Measurements from ENCODE around the gene RNU1-4.

DNA sequence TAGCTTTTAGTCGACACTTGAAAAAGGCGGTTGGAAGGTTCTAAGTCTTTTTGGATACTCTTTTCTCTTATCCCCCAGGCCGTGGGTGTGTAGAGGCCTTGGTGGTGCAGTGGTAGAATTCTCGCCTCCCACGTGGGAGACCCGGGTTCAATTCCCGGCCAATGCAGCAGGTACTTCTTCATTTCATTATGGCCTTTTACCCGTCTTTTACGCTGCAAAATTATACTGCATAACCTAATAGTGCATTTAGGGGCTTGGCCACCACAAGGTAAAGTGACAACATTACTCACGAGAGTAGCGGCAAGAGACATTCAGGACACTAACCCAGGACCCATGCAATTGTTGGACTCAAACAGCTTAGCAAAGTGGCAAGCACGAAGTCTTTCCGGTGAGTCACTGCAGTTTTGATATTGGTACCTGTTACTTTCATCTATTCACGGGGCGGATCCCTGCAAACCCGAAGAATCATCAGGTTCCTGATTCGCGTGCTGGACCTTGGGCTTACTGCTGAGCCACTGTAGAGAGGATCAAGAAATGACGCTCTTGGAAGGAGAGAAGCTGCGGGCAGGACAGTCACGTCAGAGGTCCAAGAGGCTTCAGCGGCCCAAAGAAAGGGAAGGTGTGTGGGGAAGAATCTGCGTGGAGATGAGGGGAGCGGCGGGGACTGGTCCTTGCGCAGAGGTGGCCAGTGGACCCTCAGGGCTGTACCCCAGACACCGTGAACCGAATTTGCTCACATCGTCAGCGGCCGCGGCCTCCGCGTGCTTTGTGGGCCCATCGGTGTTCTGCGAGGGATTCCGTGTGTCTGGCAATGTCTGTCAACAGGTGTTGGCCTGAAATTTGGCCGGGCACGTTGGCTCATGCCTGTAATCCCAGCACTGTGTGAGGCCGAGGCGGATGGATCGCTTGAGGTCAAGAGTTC, 12.9 kb upstream of the RNU1-4 start:
- TF ChIP-seq, protein P1, sequence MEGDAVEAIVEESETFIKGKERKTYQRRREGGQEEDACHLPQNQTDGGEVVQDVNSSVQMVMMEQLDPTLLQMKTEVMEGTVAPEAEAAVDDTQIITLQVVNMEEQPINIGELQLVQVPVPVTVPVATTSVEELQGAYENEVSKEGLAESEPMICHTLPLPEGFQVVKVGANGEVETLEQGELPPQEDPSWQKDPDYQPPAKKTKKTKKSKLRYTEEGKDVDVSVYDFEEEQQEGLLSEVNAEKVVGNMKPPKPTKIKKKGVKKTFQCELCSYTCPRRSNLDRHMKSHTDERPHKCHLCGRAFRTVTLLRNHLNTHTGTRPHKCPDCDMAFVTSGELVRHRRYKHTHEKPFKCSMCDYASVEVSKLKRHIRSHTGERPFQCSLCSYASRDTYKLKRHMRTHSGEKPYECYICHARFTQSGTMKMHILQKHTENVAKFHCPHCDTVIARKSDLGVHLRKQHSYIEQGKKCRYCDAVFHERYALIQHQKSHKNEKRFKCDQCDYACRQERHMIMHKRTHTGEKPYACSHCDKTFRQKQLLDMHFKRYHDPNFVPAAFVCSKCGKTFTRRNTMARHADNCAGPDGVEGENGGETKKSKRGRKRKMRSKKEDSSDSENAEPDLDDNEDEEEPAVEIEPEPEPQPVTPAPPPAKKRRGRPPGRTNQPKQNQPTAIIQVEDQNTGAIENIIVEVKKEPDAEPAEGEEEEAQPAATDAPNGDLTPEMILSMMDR (IDR thresholded peaks at IDR 0.05), result no peak
- TF ChIP-seq POLR2A (IDR thresholded peaks at IDR 0.05), result no peak
